MM.1S (cell line): ENCODE measurements around the gene MPZL1.

ENCODE experiments used
- CTCF ChIP-seq: fragments of 300-600 bp; sonication (generic); IDR thresholded peaks from 2 replicates; pipeline ENCODE4 v1.5.1; 2016; ENCODE audit warnings: antibody characterized with exemption, low read length, mixed read lengths
- EZH2 ChIP-seq: fragments of 300-600 bp; sonication (generic); optimal IDR thresholded peaks from 2 replicates; pipeline ENCODE3; 2017; ENCODE audit warnings: low read depth, mild to moderate bottlenecking, antibody characterized with exemption, low read length, mixed read lengths
- EZH2phosphoT487 ChIP-seq: fragments of 300-600 bp; sonication (generic); IDR thresholded peaks from 2 replicates; pipeline ENCODE4 v1.6.1; 2018; ENCODE audit warnings: antibody characterized with exemption, low read length

GRCh38 chr1:167714098-167714438, 7.7 kb upstream of the MPZL1 start:
- no peak for TF ChIP-seq CTCF
- no peak for TF ChIP-seq EZH2
- TF ChIP-seq EZH2phosphoT487: no peak
